Inferior parietal cortex (tissue), 1 donor: ENCODE data around the gene PGAP2.
"Not testable (repeated sequence)": the region's sequence is repeated elsewhere in the genome, so short reads cannot be mapped to it uniquely, and the experiment has no call there.

Experiments used
- DNase-seq: peaks from one replicate; pipeline ENCODE4 v3.0.0-alpha.2; 2016; ENCODE audit errors: extremely low spot score

PGAP2 gene

GRCh38 chr11:3803726-3804495, 4.4 kb upstream of the PGAP2 start:
- DNase-seq = no peak

- no peak for DNase-seq
Observed at GRCh38 chr11:3808861-3809623, 682 bp downstream of the PGAP2 start.

GRCh38 chr11:3809624-3809928, 1.2 kb downstream of the PGAP2 start:
- DNase-seq = no peak

- DNase-seq = no peak
Observed at GRCh38 chr11:3810446-3810845, 2.1 kb downstream of the PGAP2 start.

- DNase-seq = no peak
Observed at GRCh38 chr11:3810951-3811350, 2.6 kb downstream of the PGAP2 start.

GRCh38 chr11:3814832-3815231, 6.5 kb downstream of the PGAP2 start:
- not testable (repeated sequence) for DNase-seq

- DNase-seq = no peak
Observed at GRCh38 chr11:3815845-3816244, 7.5 kb downstream of the PGAP2 start.

GRCh38 chr11:3816673-3817072, 8.3 kb downstream of the PGAP2 start:
- DNase-seq = no peak

- DNase-seq = no peak
Observed at GRCh38 chr11:3817181-3817800, 8.9 kb downstream of the PGAP2 start.

- DNase-seq = no peak
Observed at GRCh38 chr11:3820971-3821370, 12.6 kb downstream of the PGAP2 start.

GRCh38 chr11:3822312-3822711, 14.0 kb downstream of the PGAP2 start:
- DNase-seq = no peak

GRCh38 chr11:3823303-3823702, 14.9 kb downstream of the PGAP2 start:
- no peak for DNase-seq

- DNase-seq = no peak
Observed at GRCh38 chr11:3823762-3824506, 15.6 kb downstream of the PGAP2 start.

GRCh38 chr11:3824714-3825472, 16.5 kb downstream of the PGAP2 start:
- DNase-seq = peak; percentile 75

- DNase-seq = no peak
Observed at GRCh38 chr11:3825473-3826154, 17.3 kb downstream of the PGAP2 start.

- DNase-seq = peak; percentile 86
Observed at GRCh38 chr11:3826721-3827120, 18.4 kb downstream of the PGAP2 start.

GRCh38 chr11:3827434-3828186, 19.2 kb downstream of the PGAP2 start:
- no peak for DNase-seq

GRCh38 chr11:3830088-3830487, 21.7 kb downstream of the PGAP2 start:
- DNase-seq = no peak

- no peak for DNase-seq
Observed at GRCh38 chr11:3830730-3831129, 22.4 kb downstream of the PGAP2 start.
